Right ventricle myocardium superior (tissue), 1 donor: ENCODE data around the gene PRH2. TPM values are rescaled to one million over a fixed set of nuclear protein-coding genes. Genes with fewer than 3 reads are reported as not detected.
A peak's percentile ranks its signal among the peaks of the same experiment; 100 is the strongest.

Experiments
- ATAC-seq: fragments of 200-7000 bp; cut with Tn5 transposase; one replicate; pipeline ENCODE4 v1.9.1; 2020; ENCODE audit warnings: mild to moderate bottlenecking; ENCODE audit not compliant: poor library complexity
- DNase-seq: peaks from one replicate; pipeline ENCODE4 v3.0.0-alpha.2; 2020
- intact Hi-C: fragments of 100-400 bp; cut with DNase I; formaldehyde crosslinking; loops from one replicate; pipeline ENCODE4 v1.11.2; 2022
- total RNA-seq: library from RNA; stranded (reverse); fragmentation: NEBNext Ultra II Directional; extraction: Animal tissue kit (Norgen Biotek cat#: 25700); gene quantifications from one replicate; pipeline ENCODE4 v1.2.1, GENCODE V29; 2021
- donor health status: DM: no; HTN: yes; CAD: no; lungs with severe emphysema.

Gene PRH2
- total RNA-seq, 1 donor from 2014 or later = not detected

GRCh38 chr12:10956085-10956484 is 27.0 kb downstream of the PRH2 start:
- intact Hi-C loops = no loop called here
- ATAC-seq = no peak
- no peak for DNase-seq

- intact Hi-C loops = no loop called here
- no peak for DNase-seq
Observed at GRCh38 chr12:10957741-10958140, 28.7 kb downstream of the PRH2 start.

GRCh38 chr12:10959804-10960203 is 30.8 kb downstream of the PRH2 start:
- intact Hi-C loops = no loop called here
- peak; percentile 62 for ATAC-seq
- DNase-seq = no peak

More at GRCh38 chr12:10957741-10958140, 28.7 kb downstream of the PRH2 start:
- no peak for ATAC-seq

- DNase-seq (no peak), ATAC-seq (no peak)
- intact Hi-C loops = no loop called here
Observed at GRCh38 chr12:10960211-10960610, 31.2 kb downstream of the PRH2 start.

- no peak for ATAC-seq
- no peak for DNase-seq
- intact Hi-C loops = no loop called here
Observed at GRCh38 chr12:10965476-10965875, 36.4 kb downstream of the PRH2 start.

- no peak for ATAC-seq
- DNase-seq = no peak
- intact Hi-C loops = no loop called here
Observed at GRCh38 chr12:10966314-10966713, 37.3 kb downstream of the PRH2 start.

- ATAC-seq = no peak
- intact Hi-C loops = no loop called here
- DNase-seq = no peak
Observed at GRCh38 chr12:10967409-10967808, 38.4 kb downstream of the PRH2 start.

DNA sequence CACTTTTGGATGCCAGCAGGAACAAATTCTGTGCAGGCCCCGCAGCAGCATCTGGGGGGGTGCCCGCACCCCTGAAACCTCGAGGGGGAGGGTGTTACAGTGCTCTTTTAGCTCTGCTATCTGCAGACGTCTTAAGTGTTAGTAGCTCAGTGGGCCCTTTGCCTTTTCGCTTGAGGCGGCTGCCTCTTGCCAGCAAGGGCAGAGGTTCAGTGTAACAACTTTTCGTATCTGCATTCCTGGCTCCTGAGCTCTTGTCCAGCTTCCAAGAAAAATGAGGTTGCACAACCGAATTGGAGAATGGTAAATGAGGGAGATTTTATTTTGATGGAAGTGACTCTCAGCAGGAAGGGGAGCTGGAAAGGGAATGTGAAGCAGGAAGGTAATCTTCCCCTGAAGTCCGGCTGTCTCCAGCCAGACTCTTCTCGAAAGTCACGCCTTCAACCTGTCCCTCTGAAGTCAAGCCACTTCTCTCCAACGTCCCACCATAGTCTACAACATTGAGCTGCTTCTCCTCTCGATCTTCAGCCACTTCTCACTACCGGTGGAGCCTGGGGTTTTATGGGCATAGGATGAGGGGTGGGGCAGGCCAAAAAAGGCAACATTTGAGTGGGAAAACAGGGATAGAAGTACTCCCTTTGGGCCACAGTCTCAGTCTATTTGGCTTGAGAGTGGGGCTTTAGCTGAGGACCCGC is 39.9 kb downstream of the PRH2 start:
- DNase-seq = peak; percentile 45
- peak; percentile 94 for ATAC-seq
- intact Hi-C loops = no loop called here

DNA sequence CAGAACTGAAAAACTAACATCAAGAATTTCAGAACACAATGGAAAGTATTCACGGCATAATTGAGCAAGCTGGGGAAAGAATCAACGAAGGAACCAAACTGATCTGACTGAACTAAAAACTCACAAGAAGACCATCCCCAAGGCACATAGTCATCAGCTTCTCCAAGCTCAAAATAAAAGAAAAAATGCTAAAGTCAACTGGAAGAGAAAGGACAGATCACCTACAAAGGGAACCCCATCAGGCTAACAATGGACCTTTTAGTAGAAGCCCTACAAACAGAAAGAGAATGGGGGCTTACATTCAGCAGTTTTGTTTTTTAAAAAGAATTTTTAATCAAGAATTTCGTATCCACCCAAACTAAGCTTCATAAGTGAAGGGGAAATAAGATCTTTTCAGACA is 45.9 kb downstream of the PRH2 start:
- intact Hi-C loops = no loop called here
- no peak for DNase-seq
- no peak for ATAC-seq

DNA sequence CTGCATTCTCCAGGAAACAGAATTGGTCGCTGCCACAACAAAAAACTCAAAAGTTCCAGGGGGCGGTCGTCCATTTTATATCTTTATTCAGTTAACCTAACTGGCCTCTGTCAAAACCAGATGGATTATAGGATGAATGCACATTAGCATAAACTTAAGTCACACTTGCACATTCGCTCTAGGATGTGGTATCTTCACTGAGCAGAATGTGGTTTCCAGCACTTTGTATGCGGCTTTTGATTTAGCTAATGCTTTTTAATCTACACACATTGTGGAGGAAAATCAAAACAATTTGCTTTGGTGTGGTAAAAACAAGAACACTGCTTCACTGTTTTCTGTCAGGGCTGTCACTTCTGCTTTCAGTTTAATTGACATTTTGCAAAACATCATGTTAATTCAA is 53.2 kb downstream of the PRH2 start:
- no peak for ATAC-seq
- no peak for DNase-seq
- intact Hi-C loops = no loop called here

Other genes starting within 250 kb of the PRH2 start
- gene YBX3, start 205.9 kb upstream of the PRH2 start, total RNA-seq = 535 TPM
- not detected for gene TAS2R7, start 126.6 kb upstream of the PRH2 start, total RNA-seq
- gene TAS2R8, start 122.0 kb upstream of the PRH2 start, total RNA-seq = not detected
- 0.22 TPM for gene TAS2R9, start 119.1 kb upstream of the PRH2 start, total RNA-seq
- gene TAS2R10, start 102.9 kb upstream of the PRH2 start, total RNA-seq = not detected
- 1.1 TPM for gene PRR4, start 79.8 kb upstream of the PRH2 start, total RNA-seq
- 2.5 TPM for gene PRH1, start 45.0 kb upstream of the PRH2 start, total RNA-seq
- gene TAS2R13, start 19.7 kb upstream of the PRH2 start, total RNA-seq = 0.27 TPM
- 0.75 TPM for gene TAS2R14, start 10.0 kb downstream of the PRH2 start, total RNA-seq
- gene TAS2R50, start 57.7 kb downstream of the PRH2 start, total RNA-seq = 0.22 TPM
- gene TAS2R20, start 69.1 kb downstream of the PRH2 start, total RNA-seq = 0.43 TPM
- 0.51 TPM for gene TAS2R19, start 93.4 kb downstream of the PRH2 start, total RNA-seq
- 0.38 TPM for gene TAS2R31, start 102.2 kb downstream of the PRH2 start, total RNA-seq
- gene TAS2R46, start 133.1 kb downstream of the PRH2 start, total RNA-seq = not detected
- gene TAS2R43, start 163.1 kb downstream of the PRH2 start, total RNA-seq = not detected
- gene TAS2R30, start 205.4 kb downstream of the PRH2 start, total RNA-seq = 0.67 TPM
- gene SMIM10L1, start 242.0 kb downstream of the PRH2 start, total RNA-seq = 13.6 TPM